Measurements from ENCODE around the gene MRPS34. TPM values are rescaled to one million over a fixed set of nuclear protein-coding genes. Genes with fewer than 3 reads are reported as not detected.

MRPS34 gene
- total and polyA plus RNA-seq, 10 of the 15 experiments (the other 5 are each of a cell fraction or from before 2014, with no cell fraction given) = 3.6 to 285 (median 147) TPM

DNA sequence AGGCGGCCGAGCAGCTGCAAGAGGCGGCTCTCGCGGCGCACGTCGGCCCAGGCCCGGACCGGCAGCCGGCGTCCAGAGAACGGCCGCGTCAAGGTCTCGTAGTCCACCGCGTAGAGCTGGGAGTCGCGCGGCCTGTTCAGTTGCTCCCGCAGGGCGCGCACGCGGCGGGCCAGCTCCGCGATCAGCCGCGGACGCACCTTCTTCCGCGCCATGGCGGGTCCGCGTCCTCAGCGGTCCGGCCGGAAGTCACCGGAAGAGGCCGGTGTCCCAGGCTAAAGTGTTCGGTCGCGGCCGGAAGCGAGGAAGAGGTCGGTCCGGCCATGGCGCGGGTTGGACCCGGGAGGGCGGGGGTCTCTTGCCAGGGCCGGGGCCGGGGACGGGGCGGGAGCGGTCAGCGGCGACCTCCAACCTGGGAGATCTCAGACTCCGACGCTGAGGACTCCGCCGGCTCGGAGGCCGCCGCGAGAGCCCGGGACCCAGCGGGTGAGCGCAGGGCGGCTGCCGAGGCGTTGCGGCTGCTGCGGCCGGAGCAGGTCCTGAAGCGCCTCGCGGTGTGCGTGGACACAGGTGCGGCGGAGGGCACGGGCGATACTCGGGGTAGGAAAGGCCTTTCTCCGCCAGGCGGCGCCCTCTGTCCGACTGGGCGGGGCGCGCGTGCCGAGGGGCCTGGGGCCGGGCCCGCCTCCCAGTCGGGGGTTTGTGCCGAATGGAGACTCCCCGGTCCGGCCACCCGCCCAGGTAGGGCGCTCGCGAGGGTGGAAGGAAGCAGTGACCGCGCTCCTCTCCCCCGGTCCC, at the start of gene MRPS34 (continued):
- TF ChIP-seq GATAD2B (conservative IDR thresholded peaks at IDR 0.05; ENCODE audit: low read depth) = peak; percentile 75
- peak; percentile 99 for TF ChIP-seq SMARCA5 (IDR thresholded peaks at IDR 0.05)
- TF ChIP-seq TCF3 (IDR thresholded peaks at IDR 0.05; ENCODE audit: borderline replicate concordance, insufficient read depth, low read depth, low read length) = no peak
- no peak; the same call in 1 of the 2 replicates for TF ChIP-seq PAX5 (IDR thresholded peaks at IDR 0.05; ENCODE audit: borderline replicate concordance, low read depth, low read length)
- TF ChIP-seq NFIC (IDR thresholded peaks at IDR 0.05; ENCODE audit: low read depth, low read length) = no peak
- no peak for TF ChIP-seq CEBPB (IDR thresholded peaks at IDR 0.05; ENCODE audit: borderline replicate concordance in 1 of 2, low read depth in 2 of 2, low read length in 2 of 2)
- TF ChIP-seq JUNB (IDR thresholded peaks at IDR 0.05) = no peak
- TF ChIP-seq CBFB (IDR thresholded peaks at IDR 0.05; ENCODE audit: low read depth) = peak; percentile 62; the same call in 1 of the 2 replicates
- TF ChIP-seq, protein P1, sequence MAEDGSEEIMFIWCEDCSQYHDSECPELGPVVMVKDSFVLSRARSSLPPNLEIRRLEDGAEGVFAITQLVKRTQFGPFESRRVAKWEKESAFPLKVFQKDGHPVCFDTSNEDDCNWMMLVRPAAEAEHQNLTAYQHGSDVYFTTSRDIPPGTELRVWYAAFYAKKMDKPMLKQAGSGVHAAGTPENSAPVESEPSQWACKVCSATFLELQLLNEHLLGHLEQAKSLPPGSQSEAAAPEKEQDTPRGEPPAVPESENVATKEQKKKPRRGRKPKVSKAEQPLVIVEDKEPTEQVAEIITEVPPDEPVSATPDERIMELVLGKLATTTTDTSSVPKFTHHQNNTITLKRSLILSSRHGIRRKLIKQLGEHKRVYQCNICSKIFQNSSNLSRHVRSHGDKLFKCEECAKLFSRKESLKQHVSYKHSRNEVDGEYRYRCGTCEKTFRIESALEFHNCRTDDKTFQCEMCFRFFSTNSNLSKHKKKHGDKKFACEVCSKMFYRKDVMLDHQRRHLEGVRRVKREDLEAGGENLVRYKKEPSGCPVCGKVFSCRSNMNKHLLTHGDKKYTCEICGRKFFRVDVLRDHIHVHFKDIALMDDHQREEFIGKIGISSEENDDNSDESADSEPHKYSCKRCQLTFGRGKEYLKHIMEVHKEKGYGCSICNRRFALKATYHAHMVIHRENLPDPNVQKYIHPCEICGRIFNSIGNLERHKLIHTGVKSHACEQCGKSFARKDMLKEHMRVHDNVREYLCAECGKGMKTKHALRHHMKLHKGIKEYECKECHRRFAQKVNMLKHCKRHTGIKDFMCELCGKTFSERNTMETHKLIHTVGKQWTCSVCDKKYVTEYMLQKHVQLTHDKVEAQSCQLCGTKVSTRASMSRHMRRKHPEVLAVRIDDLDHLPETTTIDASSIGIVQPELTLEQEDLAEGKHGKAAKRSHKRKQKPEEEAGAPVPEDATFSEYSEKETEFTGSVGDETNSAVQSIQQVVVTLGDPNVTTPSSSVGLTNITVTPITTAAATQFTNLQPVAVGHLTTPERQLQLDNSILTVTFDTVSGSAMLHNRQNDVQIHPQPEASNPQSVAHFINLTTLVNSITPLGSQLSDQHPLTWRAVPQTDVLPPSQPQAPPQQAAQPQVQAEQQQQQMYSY (CRISPR knock-in tag; IDR thresholded peaks at IDR 0.05) = no peak
- TF ChIP-seq, protein P2, sequence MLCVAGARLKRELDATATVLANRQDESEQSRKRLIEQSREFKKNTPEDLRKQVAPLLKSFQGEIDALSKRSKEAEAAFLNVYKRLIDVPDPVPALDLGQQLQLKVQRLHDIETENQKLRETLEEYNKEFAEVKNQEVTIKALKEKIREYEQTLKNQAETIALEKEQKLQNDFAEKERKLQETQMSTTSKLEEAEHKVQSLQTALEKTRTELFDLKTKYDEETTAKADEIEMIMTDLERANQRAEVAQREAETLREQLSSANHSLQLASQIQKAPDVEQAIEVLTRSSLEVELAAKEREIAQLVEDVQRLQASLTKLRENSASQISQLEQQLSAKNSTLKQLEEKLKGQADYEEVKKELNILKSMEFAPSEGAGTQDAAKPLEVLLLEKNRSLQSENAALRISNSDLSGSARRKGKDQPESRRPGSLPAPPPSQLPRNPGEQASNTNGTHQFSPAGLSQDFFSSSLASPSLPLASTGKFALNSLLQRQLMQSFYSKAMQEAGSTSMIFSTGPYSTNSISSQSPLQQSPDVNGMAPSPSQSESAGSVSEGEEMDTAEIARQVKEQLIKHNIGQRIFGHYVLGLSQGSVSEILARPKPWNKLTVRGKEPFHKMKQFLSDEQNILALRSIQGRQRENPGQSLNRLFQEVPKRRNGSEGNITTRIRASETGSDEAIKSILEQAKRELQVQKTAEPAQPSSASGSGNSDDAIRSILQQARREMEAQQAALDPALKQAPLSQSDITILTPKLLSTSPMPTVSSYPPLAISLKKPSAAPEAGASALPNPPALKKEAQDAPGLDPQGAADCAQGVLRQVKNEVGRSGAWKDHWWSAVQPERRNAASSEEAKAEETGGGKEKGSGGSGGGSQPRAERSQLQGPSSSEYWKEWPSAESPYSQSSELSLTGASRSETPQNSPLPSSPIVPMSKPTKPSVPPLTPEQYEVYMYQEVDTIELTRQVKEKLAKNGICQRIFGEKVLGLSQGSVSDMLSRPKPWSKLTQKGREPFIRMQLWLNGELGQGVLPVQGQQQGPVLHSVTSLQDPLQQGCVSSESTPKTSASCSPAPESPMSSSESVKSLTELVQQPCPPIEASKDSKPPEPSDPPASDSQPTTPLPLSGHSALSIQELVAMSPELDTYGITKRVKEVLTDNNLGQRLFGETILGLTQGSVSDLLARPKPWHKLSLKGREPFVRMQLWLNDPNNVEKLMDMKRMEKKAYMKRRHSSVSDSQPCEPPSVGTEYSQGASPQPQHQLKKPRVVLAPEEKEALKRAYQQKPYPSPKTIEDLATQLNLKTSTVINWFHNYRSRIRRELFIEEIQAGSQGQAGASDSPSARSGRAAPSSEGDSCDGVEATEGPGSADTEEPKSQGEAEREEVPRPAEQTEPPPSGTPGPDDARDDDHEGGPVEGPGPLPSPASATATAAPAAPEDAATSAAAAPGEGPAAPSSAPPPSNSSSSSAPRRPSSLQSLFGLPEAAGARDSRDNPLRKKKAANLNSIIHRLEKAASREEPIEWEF (IDR thresholded peaks at IDR 0.05; ENCODE audit: insufficient replicate concordance, low read depth, low read length) = no peak
- no peak for TF ChIP-seq HDAC6 (IDR thresholded peaks at IDR 0.05; ENCODE audit: unreplicated experiment)
- TF ChIP-seq SMC3 (IDR thresholded peaks at IDR 0.05; ENCODE audit: borderline replicate concordance, low read length) = peak; percentile 36
- no peak for TF ChIP-seq FOXM1 (IDR thresholded peaks at IDR 0.05; ENCODE audit: low read depth, low read length)
- TF ChIP-seq IKZF2 (IDR thresholded peaks at IDR 0.05) = no peak
- TF ChIP-seq TCF7 (IDR thresholded peaks at IDR 0.05; ENCODE audit: borderline replicate concordance) = no peak
- no peak for TF ChIP-seq RCOR1 (conservative IDR thresholded peaks at IDR 0.05; ENCODE audit: low read depth, low read length)
- TF ChIP-seq, protein P3, sequence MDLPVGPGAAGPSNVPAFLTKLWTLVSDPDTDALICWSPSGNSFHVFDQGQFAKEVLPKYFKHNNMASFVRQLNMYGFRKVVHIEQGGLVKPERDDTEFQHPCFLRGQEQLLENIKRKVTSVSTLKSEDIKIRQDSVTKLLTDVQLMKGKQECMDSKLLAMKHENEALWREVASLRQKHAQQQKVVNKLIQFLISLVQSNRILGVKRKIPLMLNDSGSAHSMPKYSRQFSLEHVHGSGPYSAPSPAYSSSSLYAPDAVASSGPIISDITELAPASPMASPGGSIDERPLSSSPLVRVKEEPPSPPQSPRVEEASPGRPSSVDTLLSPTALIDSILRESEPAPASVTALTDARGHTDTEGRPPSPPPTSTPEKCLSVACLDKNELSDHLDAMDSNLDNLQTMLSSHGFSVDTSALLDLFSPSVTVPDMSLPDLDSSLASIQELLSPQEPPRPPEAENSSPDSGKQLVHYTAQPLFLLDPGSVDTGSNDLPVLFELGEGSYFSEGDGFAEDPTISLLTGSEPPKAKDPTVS (IDR thresholded peaks at IDR 0.05; ENCODE audit: low read depth, low read length) = 0 out of 2 replicates have a peak, but pooled peaks have one; percentile 55
- TF ChIP-seq, protein P4, sequence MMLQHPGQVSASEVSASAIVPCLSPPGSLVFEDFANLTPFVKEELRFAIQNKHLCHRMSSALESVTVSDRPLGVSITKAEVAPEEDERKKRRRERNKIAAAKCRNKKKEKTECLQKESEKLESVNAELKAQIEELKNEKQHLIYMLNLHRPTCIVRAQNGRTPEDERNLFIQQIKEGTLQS (IDR thresholded peaks at IDR 0.05; ENCODE audit: borderline replicate concordance, extremely low read depth, low read depth, low read length) = no peak
- TF ChIP-seq ZNF384 (IDR thresholded peaks at IDR 0.05; ENCODE audit: borderline replicate concordance, low read depth, low read length) = no peak

All from GM12878 (cell line).